Measurements from ENCODE around the gene GSTM5. TPM values are rescaled to one million over a fixed set of nuclear protein-coding genes. Genes with fewer than 3 reads are reported as not detected.
"Not testable (repeated sequence)": the region's sequence is repeated elsewhere in the genome, so short reads cannot be mapped to it uniquely, and the experiment has no call there.

GSTM5 gene
- total RNA-seq, 1 experiment from 2014 or later = 0.48 TPM

DNA sequence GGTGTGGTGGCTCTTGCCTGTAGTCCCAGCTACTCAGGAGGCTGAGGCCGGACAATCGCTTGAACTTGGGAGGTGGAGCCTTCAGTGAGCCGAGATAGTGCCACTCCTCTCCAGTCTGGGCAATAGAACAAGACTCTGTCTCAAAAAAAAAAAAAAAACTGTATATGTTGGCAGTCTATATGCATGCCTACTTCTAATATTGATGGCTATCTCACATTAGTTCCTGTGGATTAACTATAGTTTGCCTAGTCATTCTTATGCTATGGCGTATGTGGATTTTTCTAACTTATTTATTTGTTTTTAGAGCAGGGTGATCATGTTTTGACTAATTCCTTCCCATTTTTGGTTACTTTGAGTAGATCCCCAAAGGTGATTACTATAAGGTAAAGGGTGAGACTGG is 15.0 kb upstream of the GSTM5 start:
- no peak for DNase-seq (ENCODE audit: low read depth)

DNA sequence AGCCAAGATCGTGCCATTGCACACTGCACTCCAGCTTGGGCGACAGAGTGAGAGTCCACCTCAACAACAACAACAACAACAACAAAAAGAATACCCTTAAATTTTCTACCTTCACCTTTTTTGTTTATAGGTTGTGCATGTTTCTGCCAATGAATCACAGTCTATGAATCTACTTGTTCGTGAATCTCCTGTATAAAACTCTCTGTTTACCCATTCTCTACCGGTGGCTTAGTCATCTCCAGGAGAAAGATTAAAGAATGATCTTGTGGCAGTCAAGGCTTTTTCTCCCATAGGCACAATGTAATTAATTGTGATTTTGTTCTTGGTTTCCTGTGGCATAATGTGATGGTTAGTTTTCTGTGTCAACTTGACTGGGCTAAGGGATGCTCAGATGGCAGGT is 14.2 kb upstream of the GSTM5 start:
- not testable (repeated sequence) for DNase-seq (ENCODE audit: low read depth)

DNA sequence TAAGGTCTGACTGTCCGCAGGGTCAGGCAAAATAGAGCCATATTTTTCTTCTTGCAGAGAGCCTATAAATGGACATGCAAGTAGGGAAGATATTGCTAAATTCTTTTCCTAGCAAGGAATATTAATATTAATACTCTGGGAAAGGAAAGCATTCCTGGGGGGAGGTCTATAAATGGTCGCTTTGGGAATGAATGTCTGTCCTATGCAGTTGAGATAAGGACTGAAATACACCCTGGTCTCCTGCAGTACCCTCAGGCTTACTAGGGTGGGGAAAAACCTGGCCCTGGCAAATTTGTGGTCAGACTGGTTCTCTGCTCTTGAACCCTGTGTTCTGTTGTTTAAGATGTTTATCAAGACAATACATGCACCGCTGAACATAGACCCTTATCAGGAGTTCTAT is 9.1 kb upstream of the GSTM5 start:
- not testable (repeated sequence) for DNase-seq (ENCODE audit: low read depth)

DNA sequence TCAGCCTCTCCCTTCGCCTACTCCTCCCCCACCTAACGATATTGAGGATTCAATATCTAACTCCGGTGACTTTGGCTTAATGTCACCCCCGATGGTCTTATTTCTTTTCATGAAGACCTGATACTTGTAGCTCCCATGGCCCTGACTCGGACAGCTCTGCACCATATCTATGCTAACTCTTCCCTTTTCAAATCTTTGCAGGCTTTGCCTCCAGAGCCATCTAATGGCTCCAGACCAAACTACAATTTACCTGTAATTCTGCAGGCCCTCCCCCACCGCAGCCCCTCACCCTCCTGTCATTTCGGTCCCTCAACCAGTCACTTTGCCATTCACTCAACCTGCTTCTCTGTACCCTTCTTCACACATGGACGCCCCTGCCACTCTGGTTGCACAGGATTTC is 7.9 kb upstream of the GSTM5 start:
- DNase-seq (ENCODE audit: low read depth) = no peak

DNA sequence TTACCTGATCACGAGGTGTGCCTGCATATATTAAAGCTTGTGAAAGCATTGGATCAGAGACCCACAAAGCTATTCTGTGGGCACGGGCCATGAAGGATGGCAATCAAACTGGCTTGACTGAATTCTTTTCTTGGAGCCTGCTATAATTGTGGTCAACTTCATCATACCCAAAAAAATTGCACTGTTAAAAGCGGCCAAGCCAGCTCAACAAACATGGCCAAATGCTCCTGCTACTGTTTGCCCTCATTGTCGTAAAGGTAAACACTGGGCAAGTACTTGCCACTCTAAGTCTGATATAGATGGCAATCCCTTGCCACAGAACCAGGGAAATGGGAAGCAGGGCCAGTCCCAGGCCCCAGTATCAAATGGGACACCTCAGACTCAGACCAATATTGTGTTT is 6.6 kb upstream of the GSTM5 start:
- DNase-seq (ENCODE audit: low read depth) = no peak

DNA sequence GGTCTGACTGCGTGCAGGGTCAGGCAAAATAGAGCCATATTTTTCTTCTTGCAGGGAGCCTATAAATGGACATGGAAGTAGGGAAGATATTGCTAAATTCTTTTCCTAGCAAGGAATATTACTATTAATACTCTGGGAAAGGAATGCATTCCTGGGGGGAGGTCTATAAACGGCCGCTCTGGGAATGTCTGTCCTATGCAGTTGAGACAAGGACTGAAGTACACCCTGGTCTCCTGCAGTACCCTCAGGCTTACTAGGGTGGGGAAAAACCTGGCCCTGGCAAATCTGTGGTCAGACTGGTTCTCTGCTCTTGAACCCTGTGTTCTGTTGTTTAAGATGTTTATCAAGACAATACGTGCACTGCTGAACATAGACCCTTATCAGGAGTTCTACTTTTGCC is 3.1 kb upstream of the GSTM5 start:
- not testable (repeated sequence) for DNase-seq (ENCODE audit: low read depth)

DNA sequence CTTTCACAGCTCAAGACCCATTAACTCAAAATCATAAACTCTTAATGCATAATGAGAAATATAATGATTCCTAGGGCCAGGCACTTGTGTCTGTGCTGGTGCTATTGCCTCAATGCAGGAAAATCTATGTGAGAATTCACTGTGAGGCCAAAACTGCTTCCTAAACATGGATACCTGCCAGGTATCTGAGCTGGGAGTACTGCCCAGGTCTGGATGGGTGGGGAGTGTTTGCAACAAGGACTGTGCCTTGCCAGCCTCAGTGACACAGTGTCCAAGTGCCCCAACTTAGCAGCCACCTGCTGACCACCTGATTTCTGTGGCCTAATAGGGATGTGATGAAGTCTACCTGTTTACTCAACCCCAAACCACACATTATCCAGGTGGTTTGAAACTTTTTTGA is 2.2 kb upstream of the GSTM5 start:
- DNase-seq (ENCODE audit: low read depth) = not testable (repeated sequence)

DNA sequence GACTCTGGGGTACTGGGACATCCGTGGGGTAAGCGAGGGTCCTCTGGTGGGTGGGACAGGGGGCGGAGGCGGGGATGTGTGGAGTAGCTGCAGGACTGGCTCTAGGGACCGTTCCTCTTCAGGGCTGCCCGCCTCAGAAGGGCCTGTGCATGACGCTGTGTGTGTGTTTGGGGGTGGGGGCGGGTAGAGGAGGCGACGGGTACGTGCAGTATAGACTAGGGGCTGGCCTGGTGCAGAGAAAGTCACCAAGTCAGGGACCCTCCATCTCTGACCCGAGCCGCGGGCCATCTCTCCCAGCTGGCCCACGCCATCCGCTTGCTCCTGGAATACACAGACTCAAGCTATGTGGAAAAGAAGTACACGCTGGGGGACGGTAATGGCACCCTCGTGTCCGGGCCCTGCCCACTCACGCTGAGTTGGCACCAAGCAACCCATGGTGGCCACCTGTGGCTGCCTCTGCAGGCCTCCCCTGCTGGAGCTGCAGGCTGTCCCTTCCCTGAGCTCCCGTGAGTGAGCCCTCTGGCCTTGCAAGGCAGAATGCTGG is 342 bp downstream of the GSTM5 start:
- no peak for DNase-seq (ENCODE audit: low read depth)

DNA sequence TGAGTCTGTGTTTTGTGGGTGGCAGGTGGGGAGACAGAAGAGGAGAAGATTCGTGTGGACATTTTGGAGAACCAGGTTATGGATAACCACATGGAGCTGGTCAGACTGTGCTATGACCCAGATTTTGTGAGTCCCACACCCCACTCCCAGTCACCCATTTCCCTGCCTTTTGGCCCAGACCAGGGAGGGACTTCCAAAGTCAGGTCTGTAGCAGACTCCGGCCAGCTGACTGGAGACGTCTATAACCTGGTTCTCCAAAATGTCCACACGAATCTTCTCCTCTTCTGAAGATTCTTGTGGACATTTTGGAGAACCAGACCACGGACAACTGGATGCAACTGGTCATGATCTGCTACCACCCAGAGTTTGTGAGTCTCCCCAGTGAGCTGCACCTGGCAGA is 1.6 kb downstream of the GSTM5 start:
- DNase-seq (ENCODE audit: low read depth) = no peak

DNA sequence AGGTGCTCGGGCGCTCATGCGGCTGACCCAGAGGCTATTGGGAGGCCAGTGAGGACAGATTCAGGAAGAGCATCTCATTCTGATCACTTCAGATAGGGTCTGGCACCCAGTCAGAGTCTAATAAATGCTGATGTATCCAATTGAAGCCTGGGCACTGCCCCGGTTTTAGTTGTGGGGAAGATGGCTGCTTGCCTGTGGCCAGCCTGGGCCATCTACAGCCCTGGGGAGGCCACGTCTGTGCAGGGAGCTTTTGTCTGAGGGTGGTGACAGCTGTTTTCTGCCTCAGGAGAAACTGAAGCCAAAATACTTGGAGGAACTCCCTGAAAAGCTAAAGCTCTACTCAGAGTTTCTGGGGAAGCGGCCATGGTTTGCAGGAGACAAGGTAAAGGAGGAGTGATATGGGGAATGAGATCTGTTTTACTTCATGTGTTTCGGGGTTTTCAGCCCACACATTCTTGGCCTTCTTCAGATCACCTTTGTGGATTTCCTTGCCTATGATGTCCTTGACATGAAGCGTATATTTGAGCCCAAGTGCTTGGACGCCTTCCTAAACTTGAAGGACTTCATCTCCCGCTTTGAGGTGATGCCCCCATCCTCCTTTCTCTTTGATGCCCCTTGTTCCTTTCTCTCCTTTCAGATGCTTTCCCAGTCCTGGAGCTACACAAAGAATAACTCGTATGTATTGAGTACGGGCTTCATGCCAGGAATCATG is 2.8 kb downstream of the GSTM5 start:
- no peak for DNase-seq (ENCODE audit: low read depth)

DNA sequence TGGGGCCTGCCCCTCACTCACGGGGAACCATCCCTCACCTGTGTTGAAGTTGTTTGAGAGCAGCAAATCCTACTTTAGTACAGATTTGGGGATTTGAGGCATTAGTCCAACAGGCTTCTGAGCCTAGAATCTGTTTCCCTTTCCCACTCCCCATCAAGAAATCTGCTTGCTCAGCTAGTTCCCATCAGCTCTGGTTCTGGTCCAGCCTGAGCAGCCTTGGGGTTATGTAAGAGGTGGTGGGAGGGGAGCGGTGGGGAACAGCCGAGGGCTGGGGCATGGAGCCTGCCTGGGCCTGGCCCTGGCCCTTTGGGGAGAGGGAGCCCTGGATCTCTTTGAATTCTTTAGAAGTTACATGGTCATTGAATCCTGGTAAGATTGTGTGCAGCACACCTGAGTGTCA is 4.1 kb downstream of the GSTM5 start:
- DNase-seq (ENCODE audit: low read depth) = no peak

DNA sequence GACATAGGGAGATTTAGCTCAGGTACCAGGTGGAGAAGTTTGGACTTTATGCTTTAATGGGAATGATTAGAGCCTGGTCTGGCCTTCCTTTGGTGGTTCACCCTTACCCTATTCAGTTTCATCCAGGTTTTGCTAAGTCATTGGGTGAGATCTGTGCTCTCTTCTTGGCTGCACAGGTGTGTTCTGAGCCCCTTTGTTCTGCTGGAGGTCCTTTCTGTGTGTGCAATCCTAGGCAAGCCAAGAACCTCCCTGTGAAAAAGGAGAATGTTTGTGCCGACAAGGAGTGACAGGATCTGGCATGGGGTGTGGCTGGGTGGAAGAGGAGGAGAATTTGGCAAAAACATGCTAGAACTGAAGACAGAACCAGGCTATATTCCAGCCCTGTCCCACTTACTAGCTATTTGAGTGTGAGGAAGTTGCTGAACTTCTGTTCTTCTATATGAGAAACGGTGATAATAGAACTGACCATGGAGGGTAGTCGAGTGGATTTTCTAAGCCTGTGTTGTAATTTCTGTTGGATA is 4.6 kb downstream of the GSTM5 start:
- DNase-seq (ENCODE audit: low read depth) = no peak

DNA sequence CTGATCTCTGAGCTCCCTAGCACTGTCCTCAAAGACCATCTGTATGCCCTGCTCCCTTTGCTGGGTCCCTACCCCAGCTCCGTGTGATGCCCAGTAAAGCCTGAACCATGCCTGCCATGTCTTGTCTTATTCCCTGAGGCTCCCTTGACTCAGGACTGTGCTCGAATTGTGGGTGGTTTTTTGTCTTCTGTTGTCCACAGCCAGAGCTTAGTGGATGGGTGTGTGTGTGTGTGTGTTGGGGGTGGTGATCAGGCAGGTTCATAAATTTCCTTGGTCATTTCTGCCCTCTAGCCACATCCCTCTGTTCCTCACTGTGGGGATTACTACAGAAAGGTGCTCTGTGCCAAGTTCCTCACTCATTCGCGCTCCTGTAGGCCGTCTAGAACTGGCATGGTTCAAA is 5.7 kb downstream of the GSTM5 start:
- DNase-seq (ENCODE audit: low read depth) = no peak

DNA sequence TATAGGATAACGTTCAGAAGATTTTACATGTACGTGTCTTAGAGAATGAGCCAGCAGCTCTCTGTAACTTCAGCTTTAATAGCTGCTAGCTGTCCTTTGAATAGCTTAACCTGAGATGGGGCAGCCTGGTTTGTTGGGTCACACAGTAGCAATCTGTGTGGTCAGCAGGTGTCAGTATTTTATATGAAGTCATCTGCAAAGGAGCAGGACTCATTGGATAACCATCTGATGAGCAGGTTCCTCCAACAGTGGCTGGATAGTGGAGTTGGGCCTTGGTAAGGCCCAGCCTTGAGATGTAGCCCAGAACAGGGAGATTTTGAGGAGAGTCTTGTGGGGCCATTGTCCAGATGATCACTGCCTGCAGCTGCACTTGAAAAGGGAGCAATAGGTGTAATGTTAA is 6.4 kb downstream of the GSTM5 start:
- peak; percentile 39 for DNase-seq (ENCODE audit: low read depth)

DNA sequence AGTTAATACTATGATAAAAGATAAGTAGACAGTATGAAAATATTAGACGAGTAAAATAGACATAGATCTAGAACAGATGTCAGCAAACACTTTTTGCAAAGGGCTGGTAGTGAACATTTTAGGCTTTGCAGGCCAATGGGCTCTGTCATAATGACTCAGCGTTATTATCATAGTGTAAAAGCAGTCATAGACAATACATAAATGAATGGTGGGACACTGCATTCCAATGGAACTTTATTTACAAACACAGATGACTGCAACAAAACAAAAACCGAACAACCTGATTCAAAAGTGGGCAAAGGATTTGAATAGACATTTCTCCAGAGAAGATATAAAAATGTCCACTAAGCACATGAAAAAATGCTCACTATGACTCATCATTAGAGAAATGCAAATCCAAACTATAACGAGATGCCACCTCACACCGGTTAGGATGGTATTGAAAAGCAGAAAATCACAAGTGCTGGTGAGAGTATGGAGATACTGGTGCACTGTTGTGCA is 7.3 kb downstream of the GSTM5 start:
- peak; percentile 59 for DNase-seq (ENCODE audit: low read depth)

DNA sequence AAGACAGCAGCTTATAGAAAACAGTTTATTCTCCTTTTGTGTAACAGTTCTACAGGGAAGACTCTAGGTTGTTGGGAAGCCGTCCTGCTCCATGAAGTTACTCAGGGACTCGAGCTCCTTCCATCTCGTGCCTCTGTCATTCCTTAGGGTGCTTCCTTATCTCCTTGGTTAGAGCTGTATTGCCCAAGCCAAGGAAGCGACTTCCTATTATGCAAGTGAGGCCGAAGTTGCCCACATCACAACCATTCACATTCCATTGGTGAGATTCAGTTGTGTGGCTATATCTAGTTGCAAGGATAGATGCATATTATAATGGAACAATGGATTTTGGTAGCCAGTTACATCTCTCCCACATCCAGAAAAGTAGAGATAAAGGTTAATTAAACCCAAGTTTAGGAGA is 9.0 kb downstream of the GSTM5 start:
- DNase-seq (ENCODE audit: low read depth) = no peak

DNA sequence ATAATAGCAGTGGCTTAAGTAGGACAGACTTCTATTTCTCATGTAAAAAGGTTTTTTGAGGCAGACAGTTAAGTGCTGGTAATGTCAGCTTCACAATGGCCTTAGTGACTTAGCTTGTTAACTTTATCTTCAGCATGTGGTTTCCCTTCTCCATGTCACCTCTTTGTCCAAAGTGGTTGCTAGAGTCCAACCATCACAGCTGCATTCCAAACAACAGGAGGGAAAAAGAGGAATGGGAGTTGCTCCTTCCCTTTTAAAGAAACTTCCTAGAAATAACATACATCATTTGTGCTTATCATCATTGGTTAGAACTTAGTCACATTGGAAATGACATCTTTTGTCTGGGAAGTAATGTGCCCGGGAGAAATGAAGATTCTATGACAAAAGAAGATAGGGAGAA is 9.9 kb downstream of the GSTM5 start:
- no peak for DNase-seq (ENCODE audit: low read depth)

DNA sequence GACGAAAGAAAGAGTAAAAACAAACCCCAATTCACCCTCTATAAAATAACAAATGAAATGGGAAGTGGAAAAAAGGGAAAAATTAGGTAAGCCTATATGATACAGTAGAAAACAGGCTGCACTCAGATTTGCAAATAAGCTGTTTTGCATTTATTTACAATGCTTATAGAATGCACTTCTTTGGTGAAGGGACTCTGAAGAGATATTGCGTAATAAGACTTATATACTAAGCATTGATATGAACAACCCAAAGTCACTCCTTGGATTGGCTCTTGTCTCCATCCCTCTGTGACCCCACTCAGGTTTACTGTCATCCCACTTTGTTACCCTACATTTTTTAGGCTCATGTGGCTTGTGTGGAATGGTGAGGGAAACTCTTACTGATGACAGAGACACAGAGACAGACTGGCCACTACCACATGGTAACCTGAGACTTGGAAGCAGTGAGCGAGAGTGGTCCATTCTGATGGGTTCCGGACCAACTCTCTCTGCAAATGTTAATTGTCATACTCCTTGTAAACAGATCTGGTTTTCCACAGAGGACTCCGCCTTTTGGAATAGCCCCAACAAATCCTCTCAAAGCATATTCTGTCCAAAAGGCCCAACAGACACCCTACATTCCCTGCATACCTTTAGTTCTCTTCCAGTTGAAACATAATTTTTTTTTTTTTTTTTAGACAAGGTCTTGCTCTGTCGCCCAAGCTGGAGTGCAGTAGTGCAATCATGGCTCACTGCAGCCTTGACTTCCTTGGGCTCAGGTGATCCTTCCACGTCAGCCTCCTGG is 11.0 kb downstream of the GSTM5 start:
- DNase-seq (ENCODE audit: low read depth) = no peak

DNA sequence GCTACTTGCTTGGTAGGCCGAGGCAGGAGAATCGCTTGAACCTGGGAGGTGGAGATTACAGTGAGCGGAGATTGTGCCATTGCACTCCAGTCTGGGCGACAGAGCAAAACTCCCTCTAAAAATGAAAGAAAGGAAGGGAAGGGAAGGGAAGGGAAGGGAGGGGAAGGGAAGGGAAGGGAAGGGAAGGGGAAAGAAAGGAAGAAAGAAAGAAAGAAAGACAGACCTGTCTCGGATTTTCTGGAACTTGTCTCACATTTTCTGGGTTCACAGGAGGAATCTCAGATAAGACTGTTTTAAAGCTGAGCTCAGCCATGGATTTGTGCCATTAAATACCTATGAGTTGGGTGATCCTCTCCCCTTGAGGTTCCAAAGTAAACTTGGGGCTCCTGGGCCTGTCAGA is 12.9 kb downstream of the GSTM5 start:
- DNase-seq (ENCODE audit: low read depth) = no peak

DNA sequence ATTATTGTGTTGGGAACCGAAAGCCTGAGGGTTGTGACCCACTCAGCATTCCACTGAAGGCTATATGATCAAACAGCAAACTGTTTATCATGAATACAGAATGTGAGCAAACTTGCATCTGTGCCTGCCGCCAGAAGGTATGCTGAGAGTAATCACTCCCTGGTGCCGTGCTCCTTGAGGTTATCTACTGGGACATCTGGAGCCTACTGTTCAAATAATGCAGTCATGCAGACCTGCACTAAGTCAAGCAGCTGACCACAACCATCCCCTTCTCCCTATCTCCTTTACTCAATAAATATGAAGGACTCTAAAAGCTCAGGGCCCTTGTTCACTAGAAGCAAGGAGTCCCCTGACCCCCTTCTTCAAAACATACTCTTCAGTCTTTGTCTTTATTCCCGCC is 13.5 kb downstream of the GSTM5 start:
- DNase-seq (ENCODE audit: low read depth) = no peak

DNA sequence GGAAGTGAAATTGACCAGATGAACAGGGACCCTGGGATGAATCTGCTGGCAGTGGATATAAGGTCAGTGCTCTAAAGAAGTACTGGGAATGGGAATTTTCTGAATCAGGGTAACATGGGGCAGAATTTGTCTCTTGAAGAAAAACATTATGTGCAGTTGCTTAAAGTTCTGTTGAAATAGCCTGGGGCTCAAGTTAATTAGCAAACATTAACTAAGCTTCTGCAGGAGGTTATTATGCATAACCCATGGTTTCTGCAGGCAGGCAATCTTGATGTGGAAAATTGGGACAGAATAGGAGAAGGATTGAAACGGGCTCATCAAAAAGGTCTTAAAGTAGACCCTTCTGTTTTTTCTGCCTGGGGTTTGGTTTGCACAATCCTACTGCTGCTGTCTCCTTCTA is 14.0 kb downstream of the GSTM5 start:
- DNase-seq (ENCODE audit: low read depth) = no peak

DNA sequence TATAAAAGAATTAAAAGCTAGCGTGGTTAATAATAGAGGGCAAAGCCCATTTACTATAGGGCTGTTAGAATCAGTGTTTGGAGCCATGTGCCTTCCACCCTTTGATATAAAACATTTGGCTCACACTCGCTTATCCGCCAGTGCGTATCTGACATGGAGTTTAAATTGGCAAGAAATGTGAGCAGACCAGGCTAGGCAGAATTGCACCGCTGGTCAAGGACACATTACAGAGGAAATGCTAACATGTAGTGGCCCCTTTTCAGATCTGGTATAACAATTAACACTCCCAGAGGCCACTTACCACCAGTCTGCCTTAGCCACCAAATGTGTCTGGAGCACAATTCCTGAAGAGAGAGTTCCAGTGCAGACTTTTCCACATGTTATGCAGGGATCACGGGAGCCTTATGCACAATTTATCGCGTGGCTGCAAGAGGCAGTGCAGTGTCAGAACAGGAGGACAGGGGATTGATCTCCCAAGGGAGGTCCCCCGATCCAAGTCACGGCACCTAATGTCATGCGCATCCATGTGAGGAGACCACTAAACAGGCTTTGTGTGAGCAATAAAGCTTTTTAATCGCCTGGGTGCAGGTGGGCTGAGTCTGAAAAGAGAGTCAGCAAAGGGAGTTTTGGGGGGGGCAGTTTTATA is 14.8 kb downstream of the GSTM5 start:
- no peak for DNase-seq (ENCODE audit: low read depth)
